HEK293 (cell line): Measurements from ENCODE around the gene KCNC1.

Experiments
- CTCF ChIA-PET: fragments of 350-600 bp; formaldehyde crosslinking; extraction: SDS; loops from one replicate; lab custom pipeline; 2021; ENCODE audit warnings: antibody characterized with exemption; lab: Yijun Ruan, JAX
- POLR2A ChIA-PET: fragments of 300-600 bp; formaldehyde crosslinking; extraction: SDS; loops from one replicate; lab custom pipeline; 2020; ENCODE audit warnings: antibody characterized with exemption, inconsistent platforms; lab: Yijun Ruan, JAX
- H3K27ac ChIP-seq: fragments of 200-500 bp; sonication (Bioruptor generic); 2 replicates; pipeline ENCODE4 v1.5.1; 2014; ENCODE audit warnings: low read depth, low read length, control low read depth, inconsistent platforms; ENCODE audit errors: extremely low read depth
- H3K36me3 ChIP-seq, 2 experiments: fragments of 200-500 bp in 1 of 2; sonication (Bioruptor generic) in 1 of 2; 1 replicate in 1 of 2; 2 replicates in 1 of 2; pipeline ENCODE4 v1.5.1; 2014 to 2017; ENCODE audit warnings: inconsistent platforms in 2 of 2, low read length in 2 of 2; ENCODE audit not compliant: control insufficient read depth in 2 of 2, insufficient read depth in 1 of 2
- H3K4me1 ChIP-seq: fragments of 200-500 bp; sonication (Bioruptor generic); 2 replicates; pipeline ENCODE4 v1.5.1; 2014; ENCODE audit warnings: mild to moderate bottlenecking, low read length, inconsistent platforms; ENCODE audit not compliant: control insufficient read depth, insufficient read depth
- H3K4me3 ChIP-seq: 2 replicates; pipeline ENCODE4 v1.5.1; 2011; ENCODE audit warnings: low read depth, mild to moderate bottlenecking, control low read depth, low read length, moderate library complexity
- H3K9me3 ChIP-seq: fragments of 200-500 bp; sonication (Bioruptor generic); 2 replicates; pipeline ENCODE4 v1.5.1; 2014; ENCODE audit warnings: low read depth, low read length, inconsistent platforms; ENCODE audit not compliant: control insufficient read depth, insufficient read depth
- GLI2 ChIP-seq: fragments of 450-650 bp; formaldehyde crosslinking; IDR thresholded peaks from 2 replicates; pipeline ENCODE4; 2017; ENCODE audit warnings: missing biosample characterization, missing genetic modification characterization, low read depth, borderline replicate concordance
- IKZF3 ChIP-seq: fragments of 450-650 bp; IDR thresholded peaks from 2 replicates; pipeline ENCODE4 v1.5.0; 2018; ENCODE audit warnings: missing biosample characterization, mild to moderate bottlenecking, missing genetic modification characterization, moderate library complexity
- PRDM10 ChIP-seq: fragments of 450-650 bp; formaldehyde crosslinking; IDR thresholded peaks from 2 replicates; pipeline ENCODE4 v1.5.1; 2016; ENCODE audit warnings: missing biosample characterization, missing genetic modification characterization
- ZBTB49 ChIP-seq: fragments of 450-650 bp; formaldehyde crosslinking; IDR thresholded peaks from 2 replicates; pipeline ENCODE4 v1.5.1; 2016; ENCODE audit warnings: missing biosample characterization, missing genetic modification characterization, low read depth
- ZNF112 ChIP-seq: fragments of 450-650 bp; formaldehyde crosslinking; IDR thresholded peaks from 2 replicates; pipeline ENCODE4 v1.5.0; 2017; ENCODE audit warnings: missing biosample characterization, missing genetic modification characterization
- ZNF211 ChIP-seq: fragments of 450-650 bp; formaldehyde crosslinking; IDR thresholded peaks from 2 replicates; pipeline ENCODE4 v1.5.1; 2016; ENCODE audit warnings: low read depth, missing biosample characterization, missing genetic modification characterization
- ZNF311 ChIP-seq: fragments of 450-650 bp; formaldehyde crosslinking; IDR thresholded peaks from 2 replicates; pipeline ENCODE4 v1.5.1; 2017; ENCODE audit warnings: missing biosample characterization, missing genetic modification characterization, borderline replicate concordance
- ZNF37A ChIP-seq: fragments of 450-650 bp; IDR thresholded peaks from 2 replicates; pipeline ENCODE4 v1.5.1; 2018; ENCODE audit warnings: missing biosample characterization, missing genetic modification characterization
- ZNF596 ChIP-seq: fragments of 450-650 bp; IDR thresholded peaks from 2 replicates; pipeline ENCODE4 v1.5.0; 2018; ENCODE audit warnings: missing biosample characterization, mild to moderate bottlenecking, missing genetic modification characterization, moderate library complexity
- ZNF600 ChIP-seq: fragments of 450-650 bp; formaldehyde crosslinking; IDR thresholded peaks from 2 replicates; pipeline ENCODE4 v1.5.1; 2016; ENCODE audit warnings: missing biosample characterization, missing genetic modification characterization
- ZNF664 ChIP-seq: fragments of 450-650 bp; formaldehyde crosslinking; IDR thresholded peaks from 2 replicates; pipeline ENCODE4 v1.5.1; 2016; ENCODE audit warnings: missing biosample characterization, missing genetic modification characterization
- ZNF768 ChIP-seq: fragments of 450-650 bp; formaldehyde crosslinking; IDR thresholded peaks from 2 replicates; pipeline ENCODE4 v1.5.1; 2018; ENCODE audit warnings: missing biosample characterization, mild to moderate bottlenecking, missing genetic modification characterization
- TF ChIP-seq, protein P1 (sequence below): fragments of 450-650 bp; formaldehyde crosslinking; conservative IDR thresholded peaks from 2 replicates; pipeline ENCODE4 v1.5.1; 2016; ENCODE audit warnings: low read depth, missing biosample characterization, missing genetic modification characterization
- TF ChIP-seq, protein P2 (sequence below): fragments of 450-650 bp; formaldehyde crosslinking; IDR thresholded peaks from 2 replicates; pipeline ENCODE4 v1.5.1; 2016; ENCODE audit warnings: missing biosample characterization, missing genetic modification characterization
- TF ChIP-seq, protein P3 (sequence below): fragments of 450-650 bp; formaldehyde crosslinking; IDR thresholded peaks from 2 replicates; pipeline ENCODE4 v1.5.1; 2016; ENCODE audit warnings: missing biosample characterization, missing genetic modification characterization
- TF ChIP-seq, protein P4 (sequence below): fragments of 450-650 bp; formaldehyde crosslinking; IDR thresholded peaks from 2 replicates; pipeline ENCODE4 v1.5.1; 2016; ENCODE audit warnings: missing biosample characterization, missing genetic modification characterization, borderline replicate concordance

Gene KCNC1

DNA sequence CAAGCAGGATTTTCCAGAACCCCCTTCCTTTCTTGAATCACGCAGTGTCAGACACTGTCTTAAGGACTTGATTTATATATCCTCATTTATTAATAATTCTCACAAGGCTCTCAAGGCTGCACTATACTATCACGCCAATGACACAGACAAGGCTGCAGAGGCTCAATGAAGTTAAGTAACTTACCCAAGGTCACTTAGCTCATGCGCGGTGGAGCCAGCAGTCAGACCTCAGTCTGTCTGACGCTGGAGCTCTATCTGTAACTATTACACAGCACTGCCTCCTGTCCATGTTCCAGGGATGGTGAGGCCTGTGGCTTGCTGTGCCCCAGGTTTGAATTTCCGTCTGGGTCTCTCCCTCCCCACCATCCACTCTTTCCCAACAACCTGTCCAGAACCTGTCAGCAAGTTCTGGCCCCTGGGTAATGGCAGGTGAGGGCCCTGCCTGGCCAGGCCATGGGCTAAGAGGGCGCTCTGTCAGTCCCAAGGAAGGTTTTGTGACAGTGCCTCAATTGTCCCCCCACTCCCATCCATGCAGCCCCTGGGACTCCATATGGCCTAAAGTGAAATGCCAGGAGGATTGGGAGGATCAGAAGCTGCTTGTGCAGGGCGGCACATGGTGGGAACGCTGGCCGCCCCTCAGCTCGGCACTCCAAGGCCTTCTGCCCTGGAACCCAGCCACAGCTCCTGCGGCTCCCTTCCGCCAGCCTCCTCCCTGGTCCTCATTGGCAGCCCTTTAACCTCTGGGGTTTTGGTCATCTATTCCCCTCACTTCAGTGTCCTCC is 8.6 kb downstream of the KCNC1 start:
- Histone ChIP-seq H3K4me1 (no peaks in the 10 kb centered on the region), H3K9me3 (no peaks in the 10 kb centered on the region), H3K36me3 (no peaks in the 10 kb centered on the region), H3K27ac (no peak overlapping the region), H3K4me3 (no peak overlapping the region)
- ChIA-PET CTCF (interaction anchor here (0.7 to 4.8 kb wide), 5 partner anchors 13 to 230 kb away, joined by 3 to 25 read pairs (median 4); no protein-coding TSS in a partner anchor), POLR2A (interaction anchor here (0.6 kb wide), 1 partner anchor 8 kb away, joined by 3 read pairs; the partner anchor contains the start of gene KCNC1)
- TF ChIP-seq, protein P1, sequence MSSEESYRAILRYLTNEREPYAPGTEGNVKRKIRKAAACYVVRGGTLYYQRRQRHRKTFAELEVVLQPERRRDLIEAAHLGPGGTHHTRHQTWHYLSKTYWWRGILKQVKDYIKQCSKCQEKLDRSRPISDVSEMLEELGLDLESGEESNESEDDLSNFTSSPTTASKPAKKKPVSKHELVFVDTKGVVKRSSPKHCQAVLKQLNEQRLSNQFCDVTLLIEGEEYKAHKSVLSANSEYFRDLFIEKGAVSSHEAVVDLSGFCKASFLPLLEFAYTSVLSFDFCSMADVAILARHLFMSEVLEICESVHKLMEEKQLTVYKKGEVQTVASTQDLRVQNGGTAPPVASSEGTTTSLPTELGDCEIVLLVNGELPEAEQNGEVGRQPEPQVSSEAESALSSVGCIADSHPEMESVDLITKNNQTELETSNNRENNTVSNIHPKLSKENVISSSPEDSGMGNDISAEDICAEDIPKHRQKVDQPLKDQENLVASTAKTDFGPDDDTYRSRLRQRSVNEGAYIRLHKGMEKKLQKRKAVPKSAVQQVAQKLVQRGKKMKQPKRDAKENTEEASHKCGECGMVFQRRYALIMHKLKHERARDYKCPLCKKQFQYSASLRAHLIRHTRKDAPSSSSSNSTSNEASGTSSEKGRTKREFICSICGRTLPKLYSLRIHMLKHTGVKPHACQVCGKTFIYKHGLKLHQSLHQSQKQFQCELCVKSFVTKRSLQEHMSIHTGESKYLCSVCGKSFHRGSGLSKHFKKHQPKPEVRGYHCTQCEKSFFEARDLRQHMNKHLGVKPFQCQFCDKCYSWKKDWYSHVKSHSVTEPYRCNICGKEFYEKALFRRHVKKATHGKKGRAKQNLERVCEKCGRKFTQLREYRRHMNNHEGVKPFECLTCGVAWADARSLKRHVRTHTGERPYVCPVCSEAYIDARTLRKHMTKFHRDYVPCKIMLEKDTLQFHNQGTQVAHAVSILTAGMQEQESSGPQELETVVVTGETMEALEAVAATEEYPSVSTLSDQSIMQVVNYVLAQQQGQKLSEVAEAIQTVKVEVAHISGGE = no peak
- TF ChIP-seq ZNF664 = no peak
- TF ChIP-seq IKZF3 (tag by site-specific recombination) = no peak
- no peak for TF ChIP-seq ZNF600 (tag by site-specific recombination)
- TF ChIP-seq ZNF311 (tag by site-specific recombination) = no peak
- no peak for TF ChIP-seq PRDM10 (tag by site-specific recombination)
- TF ChIP-seq ZNF112 = no peak
- TF ChIP-seq, protein P2, sequence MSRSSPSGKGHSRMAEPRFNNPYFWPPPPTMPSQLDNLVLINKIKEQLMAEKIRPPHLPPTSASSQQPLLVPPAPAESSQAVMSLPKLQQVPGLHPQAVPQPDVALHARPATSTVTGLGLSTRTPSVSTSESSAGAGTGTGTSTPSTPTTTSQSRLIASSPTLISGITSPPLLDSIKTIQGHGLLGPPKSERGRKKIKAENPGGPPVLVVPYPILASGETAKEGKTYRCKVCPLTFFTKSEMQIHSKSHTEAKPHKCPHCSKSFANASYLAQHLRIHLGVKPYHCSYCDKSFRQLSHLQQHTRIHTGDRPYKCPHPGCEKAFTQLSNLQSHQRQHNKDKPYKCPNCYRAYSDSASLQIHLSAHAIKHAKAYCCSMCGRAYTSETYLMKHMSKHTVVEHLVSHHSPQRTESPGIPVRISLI (tag by site-specific recombination) = no peak
- no peak for TF ChIP-seq ZNF37A (tag by site-specific recombination)
- TF ChIP-seq GLI2 = no peak
- no peak for TF ChIP-seq ZNF596 (tag by site-specific recombination)
- no peak for TF ChIP-seq ZNF768 (tag by site-specific recombination)
- TF ChIP-seq, protein P3, sequence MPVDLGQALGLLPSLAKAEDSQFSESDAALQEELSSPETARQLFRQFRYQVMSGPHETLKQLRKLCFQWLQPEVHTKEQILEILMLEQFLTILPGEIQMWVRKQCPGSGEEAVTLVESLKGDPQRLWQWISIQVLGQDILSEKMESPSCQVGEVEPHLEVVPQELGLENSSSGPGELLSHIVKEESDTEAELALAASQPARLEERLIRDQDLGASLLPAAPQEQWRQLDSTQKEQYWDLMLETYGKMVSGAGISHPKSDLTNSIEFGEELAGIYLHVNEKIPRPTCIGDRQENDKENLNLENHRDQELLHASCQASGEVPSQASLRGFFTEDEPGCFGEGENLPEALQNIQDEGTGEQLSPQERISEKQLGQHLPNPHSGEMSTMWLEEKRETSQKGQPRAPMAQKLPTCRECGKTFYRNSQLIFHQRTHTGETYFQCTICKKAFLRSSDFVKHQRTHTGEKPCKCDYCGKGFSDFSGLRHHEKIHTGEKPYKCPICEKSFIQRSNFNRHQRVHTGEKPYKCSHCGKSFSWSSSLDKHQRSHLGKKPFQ (tag by site-specific recombination) = no peak
- TF ChIP-seq ZBTB49 (tag by site-specific recombination) = no peak
- TF ChIP-seq ZNF211 (tag by site-specific recombination) = no peak
- TF ChIP-seq, protein P4, sequence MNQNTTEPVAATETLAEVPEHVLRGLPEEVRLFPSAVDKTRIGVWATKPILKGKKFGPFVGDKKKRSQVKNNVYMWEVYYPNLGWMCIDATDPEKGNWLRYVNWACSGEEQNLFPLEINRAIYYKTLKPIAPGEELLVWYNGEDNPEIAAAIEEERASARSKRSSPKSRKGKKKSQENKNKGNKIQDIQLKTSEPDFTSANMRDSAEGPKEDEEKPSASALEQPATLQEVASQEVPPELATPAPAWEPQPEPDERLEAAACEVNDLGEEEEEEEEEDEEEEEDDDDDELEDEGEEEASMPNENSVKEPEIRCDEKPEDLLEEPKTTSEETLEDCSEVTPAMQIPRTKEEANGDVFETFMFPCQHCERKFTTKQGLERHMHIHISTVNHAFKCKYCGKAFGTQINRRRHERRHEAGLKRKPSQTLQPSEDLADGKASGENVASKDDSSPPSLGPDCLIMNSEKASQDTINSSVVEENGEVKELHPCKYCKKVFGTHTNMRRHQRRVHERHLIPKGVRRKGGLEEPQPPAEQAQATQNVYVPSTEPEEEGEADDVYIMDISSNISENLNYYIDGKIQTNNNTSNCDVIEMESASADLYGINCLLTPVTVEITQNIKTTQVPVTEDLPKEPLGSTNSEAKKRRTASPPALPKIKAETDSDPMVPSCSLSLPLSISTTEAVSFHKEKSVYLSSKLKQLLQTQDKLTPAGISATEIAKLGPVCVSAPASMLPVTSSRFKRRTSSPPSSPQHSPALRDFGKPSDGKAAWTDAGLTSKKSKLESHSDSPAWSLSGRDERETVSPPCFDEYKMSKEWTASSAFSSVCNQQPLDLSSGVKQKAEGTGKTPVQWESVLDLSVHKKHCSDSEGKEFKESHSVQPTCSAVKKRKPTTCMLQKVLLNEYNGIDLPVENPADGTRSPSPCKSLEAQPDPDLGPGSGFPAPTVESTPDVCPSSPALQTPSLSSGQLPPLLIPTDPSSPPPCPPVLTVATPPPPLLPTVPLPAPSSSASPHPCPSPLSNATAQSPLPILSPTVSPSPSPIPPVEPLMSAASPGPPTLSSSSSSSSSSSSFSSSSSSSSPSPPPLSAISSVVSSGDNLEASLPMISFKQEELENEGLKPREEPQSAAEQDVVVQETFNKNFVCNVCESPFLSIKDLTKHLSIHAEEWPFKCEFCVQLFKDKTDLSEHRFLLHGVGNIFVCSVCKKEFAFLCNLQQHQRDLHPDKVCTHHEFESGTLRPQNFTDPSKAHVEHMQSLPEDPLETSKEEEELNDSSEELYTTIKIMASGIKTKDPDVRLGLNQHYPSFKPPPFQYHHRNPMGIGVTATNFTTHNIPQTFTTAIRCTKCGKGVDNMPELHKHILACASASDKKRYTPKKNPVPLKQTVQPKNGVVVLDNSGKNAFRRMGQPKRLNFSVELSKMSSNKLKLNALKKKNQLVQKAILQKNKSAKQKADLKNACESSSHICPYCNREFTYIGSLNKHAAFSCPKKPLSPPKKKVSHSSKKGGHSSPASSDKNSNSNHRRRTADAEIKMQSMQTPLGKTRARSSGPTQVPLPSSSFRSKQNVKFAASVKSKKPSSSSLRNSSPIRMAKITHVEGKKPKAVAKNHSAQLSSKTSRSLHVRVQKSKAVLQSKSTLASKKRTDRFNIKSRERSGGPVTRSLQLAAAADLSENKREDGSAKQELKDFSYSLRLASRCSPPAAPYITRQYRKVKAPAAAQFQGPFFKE (tag by site-specific recombination) = no peak
